ENCODE results near the gene RFNG. TPM values are rescaled to one million over a fixed set of nuclear protein-coding genes. Genes with fewer than 3 reads are reported as not detected.

RFNG gene
- total and polyA plus RNA-seq, 5 donors from 2014 or later = 3.2 to 35.1 (median 5.4) TPM

- Mint-ChIP-seq H3K4me3 (no peak overlapping the region), H3K4me1 (peaks cover 0 to 10% (median 0%) of the 10 kb centered on the region in 4 donors), H3K27me3 (no peaks in the 10 kb centered on the region), H3K36me3 (peaks cover 5% of the 10 kb centered on the region), H3K27ac (no peak overlapping the region), H3K9me3 (peaks cover 0 to 2% (median 0%) of the 10 kb centered on the region in 7 donors)
- Histone ChIP-seq H3K4me1 (ENCODE audit: control insufficient read depth, insufficient read depth, low read length, poor library complexity, severe bottlenecking) (peaks cover 18% of the 10 kb centered on the region), H3K27ac (ENCODE audit: insufficient read depth, low read length, poor library complexity, severe bottlenecking) (no peak overlapping the region), H3K36me3 (ENCODE audit: control insufficient read depth, insufficient read depth, low read length) (peaks cover 22% of the 10 kb centered on the region), H3K4me3 (ENCODE audit: low read depth, low read length) (no peak overlapping the region), H3K9me3 (ENCODE audit: control insufficient read depth in 2 of 2, low read length in 2 of 2) (no peaks in the 10 kb centered on the region), H3K27me3 (ENCODE audit: control insufficient read depth, insufficient read depth, low read length) (no peaks in the 10 kb centered on the region)
- DNase-seq (no peak), ATAC-seq (ENCODE audit: low read depth in 2 of 2) (no peak)
These were observed 9.0 kb upstream of the RFNG start for GRCh38 chr17:82060614-82061013.

DNA sequence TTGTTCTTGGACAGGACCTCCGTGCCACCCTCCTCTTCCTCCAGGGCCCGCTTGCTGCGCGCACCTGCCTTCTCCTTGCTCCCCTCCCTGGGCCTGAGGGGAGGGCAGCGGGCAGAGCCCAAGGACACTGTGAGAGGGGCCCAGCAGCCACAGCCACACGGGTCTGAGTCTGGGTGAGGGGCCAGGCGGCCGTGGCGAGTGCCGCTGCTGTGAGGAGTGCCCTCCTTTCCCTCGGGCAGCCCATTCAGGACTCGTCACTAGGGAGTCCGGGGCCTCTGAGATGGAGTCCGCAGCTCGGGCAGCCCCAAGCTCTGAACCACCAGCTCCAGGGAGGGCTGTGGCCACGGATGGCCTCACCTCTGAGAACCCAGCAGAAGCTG, 8.4 kb upstream of the RFNG start:
- no peak for DNase-seq
- Histone ChIP-seq H3K27me3 (ENCODE audit: control insufficient read depth, insufficient read depth, low read length) (no peaks in the 10 kb centered on the region), H3K4me3 (ENCODE audit: low read depth, low read length) (no peak overlapping the region), H3K4me1 (ENCODE audit: control insufficient read depth, insufficient read depth, low read length, poor library complexity, severe bottlenecking) (peaks cover 15% of the 10 kb centered on the region), H3K27ac (ENCODE audit: insufficient read depth, low read length, poor library complexity, severe bottlenecking) (no peak overlapping the region), H3K36me3 (ENCODE audit: control insufficient read depth, insufficient read depth, low read length) (peaks cover 26% of the 10 kb centered on the region), H3K9me3 (ENCODE audit: control insufficient read depth in 2 of 2, low read length in 2 of 2) (no peaks in the 10 kb centered on the region)
- peaks cover 5% of the 10 kb centered on the region for H3K36me3 Mint-ChIP-seq
- H3K4me1 Mint-ChIP-seq = peaks cover 0 to 11% (median 0%) of the 10 kb centered on the region in 4 donors
- H3K27ac Mint-ChIP-seq = no peak overlapping the region
- H3K9me3 Mint-ChIP-seq = peaks cover 0 to 2% (median 0%) of the 10 kb centered on the region in 7 donors
- H3K4me3 Mint-ChIP-seq = no peak overlapping the region
- H3K27me3 Mint-ChIP-seq = no peaks in the 10 kb centered on the region
- ATAC-seq (ENCODE audit: low read depth in 2 of 2) = no peak

GRCh38 chr17:82059272-82060000, 7.8 kb upstream of the RFNG start:
- DNase-seq (no peak), ATAC-seq (ENCODE audit: low read depth in 2 of 2) (no peak)
- peaks cover 5% of the 10 kb centered on the region for H3K36me3 Mint-ChIP-seq
- peak overlapping the region in 1 of 3 donors; percentile 43 for H3K27ac Mint-ChIP-seq
- peaks cover 29% of the 10 kb centered on the region for H3K36me3 ChIP-seq (ENCODE audit: control insufficient read depth, insufficient read depth, low read length)
- no peak overlapping the region for H3K4me3 Mint-ChIP-seq
- no peak overlapping the region for H3K27ac ChIP-seq (ENCODE audit: insufficient read depth, low read length, poor library complexity, severe bottlenecking)
- H3K27me3 Mint-ChIP-seq = no peaks in the 10 kb centered on the region
- no peaks in the 10 kb centered on the region for H3K27me3 ChIP-seq (ENCODE audit: control insufficient read depth, insufficient read depth, low read length)
- H3K4me1 Mint-ChIP-seq = peaks cover 0 to 10% (median 0%) of the 10 kb centered on the region in 4 donors
- no peaks in the 10 kb centered on the region for H3K9me3 ChIP-seq (ENCODE audit: control insufficient read depth in 2 of 2, low read length in 2 of 2)
- H3K4me1 ChIP-seq (ENCODE audit: control insufficient read depth, insufficient read depth, low read length, poor library complexity, severe bottlenecking) = peaks cover 10% of the 10 kb centered on the region
- H3K4me3 ChIP-seq (ENCODE audit: low read depth, low read length) = no peak overlapping the region
- H3K9me3 Mint-ChIP-seq = peaks cover 0 to 2% (median 0%) of the 10 kb centered on the region in 7 donors

DNA sequence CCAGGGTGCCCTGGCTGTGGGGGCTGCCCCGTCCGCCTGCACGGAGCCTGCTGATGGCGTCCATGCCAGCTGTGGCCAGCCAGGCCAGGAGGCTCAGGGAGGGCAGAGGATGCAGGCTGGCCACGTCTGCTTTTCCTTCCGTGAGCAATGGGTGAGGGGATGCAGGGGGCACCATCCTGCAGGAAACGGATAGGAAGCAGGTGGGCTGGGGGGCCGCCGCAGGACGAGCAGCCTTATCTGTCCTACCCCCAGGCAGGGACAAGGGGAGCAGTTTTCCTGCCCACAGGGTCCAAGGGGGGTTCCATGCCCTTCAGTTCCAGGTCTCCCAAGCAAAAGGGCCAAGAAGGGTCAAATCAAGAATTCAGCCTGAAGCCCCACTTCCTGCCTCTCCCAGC, 7.2 kb upstream of the RFNG start:
- DNase-seq (no peak), ATAC-seq (ENCODE audit: low read depth in 2 of 2) (no peak)
- Histone ChIP-seq H3K4me3 (ENCODE audit: low read depth, low read length) (no peak overlapping the region), H3K27ac (ENCODE audit: insufficient read depth, low read length, poor library complexity, severe bottlenecking) (no peak overlapping the region), H3K36me3 (ENCODE audit: control insufficient read depth, insufficient read depth, low read length) (peaks cover 32% of the 10 kb centered on the region), H3K9me3 (ENCODE audit: control insufficient read depth in 2 of 2, low read length in 2 of 2) (no peaks in the 10 kb centered on the region), H3K4me1 (ENCODE audit: control insufficient read depth, insufficient read depth, low read length, poor library complexity, severe bottlenecking) (peaks cover 5% of the 10 kb centered on the region), H3K27me3 (ENCODE audit: control insufficient read depth, insufficient read depth, low read length) (no peaks in the 10 kb centered on the region)
- Mint-ChIP-seq H3K4me3 (peak overlapping the region in 1 of 4 donors; percentile 55), H3K27ac (peak overlapping the region in 1 of 3 donors; percentile 56), H3K4me1 (peaks cover 0 to 4% (median 0%) of the 10 kb centered on the region in 4 donors), H3K36me3 (peaks cover 5% of the 10 kb centered on the region), H3K27me3 (no peaks in the 10 kb centered on the region), H3K9me3 (peaks cover 0 to 2% (median 0%) of the 10 kb centered on the region in 7 donors)

DNA sequence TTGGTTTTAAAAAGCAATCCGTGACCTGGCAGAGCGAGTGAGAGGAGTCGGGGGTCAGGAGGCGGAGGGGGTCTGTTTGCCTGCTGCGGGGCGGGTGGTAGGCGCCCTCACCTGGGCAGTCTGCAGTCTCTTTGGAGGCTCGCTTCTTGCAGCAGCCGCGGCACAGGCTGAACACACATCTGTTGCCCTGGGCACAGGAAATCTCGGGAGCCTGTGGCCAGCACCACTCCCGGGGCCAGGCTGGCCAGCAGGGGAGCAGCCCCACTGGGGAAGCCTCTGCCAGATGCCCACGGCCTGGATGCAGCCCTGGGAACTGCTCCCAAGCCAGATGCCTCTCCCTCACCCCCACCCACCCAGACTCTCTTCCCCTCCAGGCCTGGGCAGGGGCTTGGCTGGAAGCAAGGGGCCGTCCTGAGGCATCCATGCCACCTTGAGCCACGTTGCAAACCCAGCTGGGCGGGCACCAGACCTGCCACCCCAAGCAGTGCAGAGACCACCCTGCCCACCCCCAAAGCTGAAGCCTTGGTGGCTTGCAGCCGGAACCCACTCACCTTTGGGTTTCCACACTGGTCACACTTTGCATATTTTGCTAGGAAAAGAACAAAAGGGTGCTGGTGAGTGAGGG, 6.7 kb upstream of the RFNG start:
- DNase-seq = no peak
- Histone ChIP-seq H3K36me3 (ENCODE audit: control insufficient read depth, insufficient read depth, low read length) (peaks cover 33% of the 10 kb centered on the region), H3K9me3 (ENCODE audit: control insufficient read depth in 2 of 2, low read length in 2 of 2) (no peaks in the 10 kb centered on the region), H3K4me3 (ENCODE audit: low read depth, low read length) (no peak overlapping the region), H3K4me1 (ENCODE audit: control insufficient read depth, insufficient read depth, low read length, poor library complexity, severe bottlenecking) (peaks cover 6% of the 10 kb centered on the region), H3K27ac (ENCODE audit: insufficient read depth, low read length, poor library complexity, severe bottlenecking) (no peak overlapping the region), H3K27me3 (ENCODE audit: control insufficient read depth, insufficient read depth, low read length) (no peaks in the 10 kb centered on the region)
- Mint-ChIP-seq H3K4me3 (peak overlapping the region in 2 of 4 donors; percentile 22 to 74), H3K9me3 (peaks cover 0 to 2% (median 0%) of the 10 kb centered on the region in 7 donors), H3K36me3 (peaks cover 5% of the 10 kb centered on the region), H3K27me3 (no peaks in the 10 kb centered on the region), H3K27ac (peak overlapping the region in 1 of 3 donors; percentile 56), H3K4me1 (peaks cover 0 to 5% (median under 1%) of the 10 kb centered on the region in 4 donors)
- no peak for ATAC-seq (ENCODE audit: low read depth in 2 of 2)

DNA sequence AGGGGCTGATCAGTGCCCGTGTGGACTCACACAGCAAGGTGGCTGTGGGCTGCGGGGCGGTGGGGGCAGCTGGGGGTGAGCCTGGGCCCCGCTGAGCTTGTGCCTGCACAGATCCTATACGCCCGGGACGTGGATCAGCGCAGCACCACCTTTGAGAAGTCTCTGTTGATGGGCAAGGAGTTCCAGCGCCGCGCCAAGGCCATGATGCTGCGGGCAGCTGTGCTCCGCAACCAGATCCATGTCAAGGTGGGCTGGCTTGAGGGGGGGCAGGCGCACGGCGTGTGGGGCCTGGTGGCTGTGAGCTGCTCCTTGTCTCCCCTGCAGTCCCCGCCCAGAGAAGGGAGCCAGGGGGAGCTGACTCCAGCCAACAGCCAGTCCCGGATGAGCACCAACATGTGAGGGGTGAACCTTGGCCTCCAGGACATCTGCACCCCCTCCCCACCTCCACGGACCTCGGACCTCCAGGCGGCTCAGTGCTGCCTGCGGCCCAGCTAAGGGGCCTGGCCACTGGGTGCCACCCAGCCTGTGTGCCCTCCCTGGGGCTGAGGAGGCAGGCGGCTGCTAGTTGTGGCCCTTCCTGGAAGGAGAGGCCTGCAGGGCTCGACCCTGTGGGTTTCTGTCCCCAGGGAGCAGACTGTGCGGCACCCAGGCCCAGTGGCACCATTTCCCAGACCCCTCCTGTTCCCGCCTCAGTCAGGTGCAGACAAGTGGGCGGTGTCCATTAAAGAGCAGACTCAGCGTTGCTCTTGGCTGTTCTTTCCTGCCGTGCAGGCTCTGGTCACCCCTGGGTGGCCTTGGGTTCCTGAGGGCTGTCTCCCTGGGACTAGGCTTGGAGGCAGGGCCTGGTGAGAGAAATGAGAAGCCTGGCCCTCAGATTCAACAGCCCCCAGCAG, 5.4 kb upstream of the RFNG start:
- H3K4me3 ChIP-seq (ENCODE audit: low read depth, low read length) = no peak overlapping the region
- H3K27ac Mint-ChIP-seq = no peak overlapping the region
- H3K36me3 Mint-ChIP-seq = peaks cover 5% of the 10 kb centered on the region
- H3K4me3 Mint-ChIP-seq = no peak overlapping the region
- H3K9me3 ChIP-seq (ENCODE audit: control insufficient read depth in 2 of 2, low read length in 2 of 2) = no peaks in the 10 kb centered on the region
- no peaks in the 10 kb centered on the region for H3K27me3 ChIP-seq (ENCODE audit: control insufficient read depth, insufficient read depth, low read length)
- H3K9me3 Mint-ChIP-seq = peaks cover 0 to 2% (median 0%) of the 10 kb centered on the region in 7 donors
- peaks cover 17% of the 10 kb centered on the region for H3K4me1 ChIP-seq (ENCODE audit: control insufficient read depth, insufficient read depth, low read length, poor library complexity, severe bottlenecking)
- H3K27me3 Mint-ChIP-seq = no peaks in the 10 kb centered on the region
- H3K27ac ChIP-seq (ENCODE audit: insufficient read depth, low read length, poor library complexity, severe bottlenecking) = no peak overlapping the region
- H3K4me1 Mint-ChIP-seq = peaks cover 0 to 11% (median 3%) of the 10 kb centered on the region in 4 donors
- DNase-seq (no peak), ATAC-seq (ENCODE audit: low read depth in 2 of 2) (no peak)
- H3K36me3 ChIP-seq (ENCODE audit: control insufficient read depth, insufficient read depth, low read length) = peaks cover 30% of the 10 kb centered on the region

DNA sequence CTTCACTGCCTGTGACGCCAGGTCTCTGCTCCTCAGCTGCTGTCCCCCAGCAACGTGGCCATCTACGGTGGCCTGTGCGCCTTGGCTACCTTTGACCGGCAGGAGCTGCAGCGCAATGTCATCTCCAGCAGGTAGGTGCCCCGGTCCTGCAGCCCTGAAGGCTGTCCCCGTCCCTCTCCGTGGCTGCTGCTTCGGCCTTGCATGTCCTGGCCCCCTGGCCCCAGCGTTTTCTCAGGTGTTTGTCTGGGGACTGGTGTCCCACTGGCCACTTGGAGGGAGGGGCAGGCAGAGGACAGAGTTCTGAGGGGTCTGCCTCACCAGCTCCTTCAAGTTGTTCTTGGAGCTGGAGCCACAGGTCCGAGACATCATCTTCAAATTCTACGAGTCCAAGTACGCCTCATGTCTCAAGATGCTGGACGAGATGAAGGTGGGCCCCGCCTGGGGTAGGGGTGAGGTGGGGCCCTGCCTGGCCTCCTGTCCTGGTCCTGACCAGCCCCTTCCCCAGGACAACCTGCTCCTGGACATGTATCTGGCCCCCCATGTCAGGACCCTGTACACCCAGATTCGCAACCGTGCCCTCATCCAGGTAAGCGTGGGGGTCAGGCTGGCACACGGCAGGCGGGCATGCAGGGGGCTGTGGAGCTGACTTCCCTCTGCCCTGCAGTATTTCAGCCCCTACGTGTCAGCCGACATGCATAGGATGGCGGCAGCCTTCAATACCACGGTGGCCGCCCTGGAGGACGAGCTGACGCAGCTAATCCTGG, 4.5 kb upstream of the RFNG start:
- Mint-ChIP-seq H3K4me3 (no peak overlapping the region), H3K4me1 (peaks cover 0 to 11% (median 3%) of the 10 kb centered on the region in 4 donors), H3K27ac (peak overlapping the region in 1 of 3 donors; percentile 56), H3K9me3 (peaks cover 0 to under 1% (median 0%) of the 10 kb centered on the region in 7 donors), H3K36me3 (peaks cover 5% of the 10 kb centered on the region), H3K27me3 (no peaks in the 10 kb centered on the region)
- no peak overlapping the region for H3K4me3 ChIP-seq (ENCODE audit: low read depth, low read length)
- H3K4me1 ChIP-seq (ENCODE audit: control insufficient read depth, insufficient read depth, low read length, poor library complexity, severe bottlenecking) = peaks cover 17% of the 10 kb centered on the region
- peaks cover 27% of the 10 kb centered on the region for H3K36me3 ChIP-seq (ENCODE audit: control insufficient read depth, insufficient read depth, low read length)
- ATAC-seq (ENCODE audit: low read depth in 2 of 2) (no peak), DNase-seq (no peak)
- H3K27me3 ChIP-seq (ENCODE audit: control insufficient read depth, insufficient read depth, low read length) = no peaks in the 10 kb centered on the region
- H3K27ac ChIP-seq (ENCODE audit: insufficient read depth, low read length, poor library complexity, severe bottlenecking) = no peak overlapping the region
- H3K9me3 ChIP-seq (ENCODE audit: control insufficient read depth in 2 of 2, low read length in 2 of 2) = no peaks in the 10 kb centered on the region
